BJ (cell line): ENCODE results near the gene ZNF423. TPM values are rescaled to one million over a fixed set of nuclear protein-coding genes. Genes with fewer than 3 reads are reported as not detected.

Experiments
- CTCF ChIA-PET: fragments of 350-600 bp; formaldehyde crosslinking; extraction: SDS; loops from one replicate; lab custom pipeline; 2021; ENCODE audit warnings: antibody characterized with exemption, inconsistent platforms; lab: Yijun Ruan, JAX
- POLR2A ChIA-PET: fragments of 300-600 bp; sonication (Branson Sonifier 250); formaldehyde crosslinking; extraction: SDS; loops from one replicate; lab custom pipeline; 2021; ENCODE audit warnings: antibody characterized with exemption; lab: Charles Lee
- DNase-seq: peaks from one replicate; pipeline ENCODE4 v3.0.0-alpha.2; 2011; ENCODE audit warnings: low read depth
- H3K27me3 ChIP-seq: 2 replicates; pipeline ENCODE4 v1.6.0; 2011; ENCODE audit warnings: low read length; ENCODE audit not compliant: control insufficient read depth, insufficient read depth
- H3K36me3 ChIP-seq: 2 replicates; pipeline ENCODE4 v1.5.1; 2011; ENCODE audit warnings: low read length; ENCODE audit not compliant: control insufficient read depth, insufficient read depth
- H3K4me3 ChIP-seq: 2 replicates; pipeline ENCODE4 v1.5.1; 2011; ENCODE audit warnings: low read depth, mild to moderate bottlenecking, control low read depth, low read length
- polyA plus RNA-seq: library from polyadenylated mRNA; depleted of rRNA; stranded (reverse); fragments of >200 nt; gene quantifications from 2 replicates; pipeline ENCODE4 v1.2.3, GENCODE V29; 2011
- TF ChIP-seq, protein P1 (sequence below): IDR thresholded peaks from 2 replicates; pipeline ENCODE4 v1.5.1; 2011; ENCODE audit warnings: low read depth, mild to moderate bottlenecking, control low read depth, inconsistent platforms, low read length, moderate library complexity; ENCODE audit not compliant: insufficient read depth

The ZNF423 gene
- polyA plus RNA-seq, 1 experiment = 0.22 TPM

DNA sequence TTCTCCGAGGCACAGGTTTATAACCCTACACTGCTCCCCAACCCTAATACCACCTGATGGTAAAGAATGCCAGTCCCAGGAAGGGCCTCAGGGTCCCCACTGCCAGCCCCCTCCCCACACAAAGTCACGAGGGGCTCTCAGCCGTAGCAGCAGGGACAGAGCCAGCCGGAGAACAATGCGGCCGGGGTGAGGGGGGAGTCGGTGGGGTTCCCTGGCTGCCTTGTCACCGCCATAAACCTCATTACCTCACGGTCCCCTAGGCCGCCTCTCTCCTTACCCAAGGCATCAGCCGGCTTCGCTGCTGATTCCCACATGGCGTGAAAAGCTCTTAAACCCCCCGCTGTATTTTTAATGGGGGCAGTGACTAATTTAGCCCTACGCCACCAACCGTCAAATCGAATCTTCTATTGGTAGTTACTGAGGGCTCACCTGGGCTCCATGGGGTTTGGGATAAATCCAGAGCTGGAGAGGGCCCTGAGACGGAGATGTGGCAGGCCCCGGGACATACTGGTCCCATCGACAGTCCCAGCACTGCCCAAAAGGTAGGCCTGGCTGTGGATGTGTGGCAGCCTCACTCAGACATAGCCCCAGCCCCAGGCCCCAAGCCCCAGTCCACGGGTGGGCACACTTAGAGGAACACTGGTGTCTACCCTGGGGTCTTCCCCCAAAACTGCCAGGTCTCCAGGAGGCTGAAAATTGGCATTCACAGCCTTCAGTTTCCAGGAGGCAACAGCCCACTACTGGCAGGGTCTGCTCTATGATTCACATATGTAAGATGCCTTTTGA lies 367.0 kb downstream of the ZNF423 start:
- no peaks in the 10 kb centered on the region for H3K36me3 ChIP-seq
- no peak for DNase-seq
- ChIA-PET POLR2A (no interaction called here), CTCF (no interaction called here)
- TF ChIP-seq, protein P1, sequence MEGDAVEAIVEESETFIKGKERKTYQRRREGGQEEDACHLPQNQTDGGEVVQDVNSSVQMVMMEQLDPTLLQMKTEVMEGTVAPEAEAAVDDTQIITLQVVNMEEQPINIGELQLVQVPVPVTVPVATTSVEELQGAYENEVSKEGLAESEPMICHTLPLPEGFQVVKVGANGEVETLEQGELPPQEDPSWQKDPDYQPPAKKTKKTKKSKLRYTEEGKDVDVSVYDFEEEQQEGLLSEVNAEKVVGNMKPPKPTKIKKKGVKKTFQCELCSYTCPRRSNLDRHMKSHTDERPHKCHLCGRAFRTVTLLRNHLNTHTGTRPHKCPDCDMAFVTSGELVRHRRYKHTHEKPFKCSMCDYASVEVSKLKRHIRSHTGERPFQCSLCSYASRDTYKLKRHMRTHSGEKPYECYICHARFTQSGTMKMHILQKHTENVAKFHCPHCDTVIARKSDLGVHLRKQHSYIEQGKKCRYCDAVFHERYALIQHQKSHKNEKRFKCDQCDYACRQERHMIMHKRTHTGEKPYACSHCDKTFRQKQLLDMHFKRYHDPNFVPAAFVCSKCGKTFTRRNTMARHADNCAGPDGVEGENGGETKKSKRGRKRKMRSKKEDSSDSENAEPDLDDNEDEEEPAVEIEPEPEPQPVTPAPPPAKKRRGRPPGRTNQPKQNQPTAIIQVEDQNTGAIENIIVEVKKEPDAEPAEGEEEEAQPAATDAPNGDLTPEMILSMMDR = no peak
- H3K27me3 ChIP-seq = no peaks in the 10 kb centered on the region
- H3K4me3 ChIP-seq = no peak overlapping the region

- DNase-seq = no peak
- ChIA-PET POLR2A (no interaction called here), CTCF (no interaction called here)
- H3K36me3 ChIP-seq = no peaks in the 10 kb centered on the region
- H3K27me3 ChIP-seq = no peaks in the 10 kb centered on the region
- TF ChIP-seq, protein P1 = no peak
- no peak overlapping the region for H3K4me3 ChIP-seq
These were observed 367.6 kb downstream of the ZNF423 start for GRCh38 chr16:49488336-49488735.

DNA sequence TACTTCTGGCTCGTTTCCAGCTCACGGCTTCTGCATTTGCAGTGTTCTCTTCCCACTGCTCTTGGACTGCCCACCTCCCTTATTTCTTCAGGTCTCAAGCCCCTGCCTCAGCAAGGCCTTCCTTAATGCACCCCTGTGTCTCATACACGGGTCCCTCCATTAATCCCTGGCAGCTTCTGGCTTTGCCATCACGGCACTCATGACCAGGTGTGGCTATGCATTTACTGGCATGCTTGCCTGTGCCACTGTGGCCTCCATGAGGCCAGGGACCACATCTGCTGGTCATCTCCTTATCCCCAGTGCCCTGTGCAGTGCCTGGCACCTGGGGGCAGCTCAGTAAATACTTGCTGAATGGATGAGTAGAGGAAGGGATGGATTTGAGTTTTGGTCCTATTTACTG lies 368.2 kb downstream of the ZNF423 start:
- Histone ChIP-seq H3K36me3 (no peaks in the 10 kb centered on the region), H3K4me3 (no peak overlapping the region), H3K27me3 (no peaks in the 10 kb centered on the region)
- DNase-seq = no peak
- ChIA-PET CTCF (no interaction called here), POLR2A (no interaction called here)
- TF ChIP-seq, protein P1 = no peak

GRCh38 chr16:49486400-49486799 lies 369.5 kb downstream of the ZNF423 start:
- ChIA-PET CTCF (no interaction called here), POLR2A (no interaction called here)
- Histone ChIP-seq H3K27me3 (no peaks in the 10 kb centered on the region), H3K4me3 (no peak overlapping the region), H3K36me3 (no peaks in the 10 kb centered on the region)
- TF ChIP-seq, protein P1 = no peak
- no peak for DNase-seq

- DNase-seq = no peak
- POLR2A ChIA-PET = no interaction called here
- Histone ChIP-seq H3K27me3 (no peaks in the 10 kb centered on the region), H3K36me3 (no peaks in the 10 kb centered on the region), H3K4me3 (no peak overlapping the region)
- CTCF ChIA-PET = no interaction called here
- TF ChIP-seq, protein P1 = no peak
These were observed 370.2 kb downstream of the ZNF423 start for GRCh38 chr16:49485663-49486062.
